MM.1S (cell line): ENCODE measurements around the gene CASQ1.

Source experiments
- CTCF ChIP-seq: fragments of 300-600 bp; sonication (generic); IDR thresholded peaks from 2 replicates; pipeline ENCODE4 v1.5.1; 2016; ENCODE audit warnings: antibody characterized with exemption, low read length, mixed read lengths
- EZH2 ChIP-seq: fragments of 300-600 bp; sonication (generic); optimal IDR thresholded peaks from 2 replicates; pipeline ENCODE3; 2017; ENCODE audit warnings: low read depth, mild to moderate bottlenecking, antibody characterized with exemption, low read length, mixed read lengths

GRCh38 chr1:160154790-160155189 is 35.6 kb upstream of the CASQ1 start:
- TF ChIP-seq EZH2, result no peak
- TF ChIP-seq CTCF, result no peak
